Measurements from ENCODE around the gene NKD1.
"Not testable (repeated sequence)": the region's sequence is repeated elsewhere in the genome, so short reads cannot be mapped to it uniquely, and the experiment has no call there.

NKD1 gene

DNA sequence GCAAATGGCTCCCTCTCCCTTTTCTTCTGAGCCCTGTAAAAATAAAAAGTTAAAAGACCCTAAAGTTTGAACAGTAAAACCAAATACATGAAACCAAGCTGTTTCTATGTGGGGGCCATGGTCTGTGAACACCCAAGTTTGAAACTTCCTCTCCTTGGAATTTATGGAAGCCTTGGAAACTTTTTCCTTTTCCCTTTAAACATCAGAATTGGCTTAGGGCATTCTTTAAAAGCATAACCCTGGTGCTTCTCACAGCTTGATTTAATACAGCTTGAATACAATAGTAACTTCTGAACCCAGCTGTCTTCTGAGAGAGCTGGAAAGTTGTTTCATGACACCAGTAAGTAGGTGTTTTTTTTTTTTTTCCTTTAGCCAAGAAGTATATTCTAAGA, 26.5 kb downstream of the NKD1 start:
- DNase-seq (ENCODE audit: low read depth): no peak
- TF ChIP-seq, protein P1, sequence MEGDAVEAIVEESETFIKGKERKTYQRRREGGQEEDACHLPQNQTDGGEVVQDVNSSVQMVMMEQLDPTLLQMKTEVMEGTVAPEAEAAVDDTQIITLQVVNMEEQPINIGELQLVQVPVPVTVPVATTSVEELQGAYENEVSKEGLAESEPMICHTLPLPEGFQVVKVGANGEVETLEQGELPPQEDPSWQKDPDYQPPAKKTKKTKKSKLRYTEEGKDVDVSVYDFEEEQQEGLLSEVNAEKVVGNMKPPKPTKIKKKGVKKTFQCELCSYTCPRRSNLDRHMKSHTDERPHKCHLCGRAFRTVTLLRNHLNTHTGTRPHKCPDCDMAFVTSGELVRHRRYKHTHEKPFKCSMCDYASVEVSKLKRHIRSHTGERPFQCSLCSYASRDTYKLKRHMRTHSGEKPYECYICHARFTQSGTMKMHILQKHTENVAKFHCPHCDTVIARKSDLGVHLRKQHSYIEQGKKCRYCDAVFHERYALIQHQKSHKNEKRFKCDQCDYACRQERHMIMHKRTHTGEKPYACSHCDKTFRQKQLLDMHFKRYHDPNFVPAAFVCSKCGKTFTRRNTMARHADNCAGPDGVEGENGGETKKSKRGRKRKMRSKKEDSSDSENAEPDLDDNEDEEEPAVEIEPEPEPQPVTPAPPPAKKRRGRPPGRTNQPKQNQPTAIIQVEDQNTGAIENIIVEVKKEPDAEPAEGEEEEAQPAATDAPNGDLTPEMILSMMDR (IDR thresholded peaks at IDR 0.05; ENCODE audit: control insufficient read depth, insufficient read depth, low read depth, low read length, missing control alignments): no peak
- H3K4me3 ChIP-seq (ENCODE audit: control insufficient read depth, low read depth, low read length): no peak overlapping the region

DNA sequence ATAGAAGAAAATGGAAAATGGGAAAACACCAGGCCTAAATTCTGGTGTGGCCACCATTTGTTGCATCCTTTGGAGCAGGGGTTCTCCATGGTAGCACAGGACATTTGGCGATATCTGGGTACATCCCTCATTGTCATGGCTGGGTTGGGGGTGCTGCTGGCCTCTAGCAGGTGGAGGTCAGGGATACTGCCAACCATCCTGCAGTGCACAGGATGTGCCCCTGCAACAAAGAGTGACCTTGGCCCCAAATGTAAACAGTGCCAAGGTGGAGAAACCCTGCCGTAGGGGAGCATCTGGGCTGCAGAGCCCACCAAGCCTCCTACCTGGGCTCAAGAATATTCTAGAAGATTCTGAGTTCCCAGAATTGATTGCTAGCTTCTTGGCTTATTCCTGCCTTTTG, 27.5 kb downstream of the NKD1 start:
- TF ChIP-seq, protein P1 (IDR thresholded peaks at IDR 0.05; ENCODE audit: control insufficient read depth, insufficient read depth, low read depth, low read length, missing control alignments): no peak
- no peak for DNase-seq (ENCODE audit: low read depth)
- H3K4me3 ChIP-seq (ENCODE audit: control insufficient read depth, low read depth, low read length): no peak overlapping the region

DNA sequence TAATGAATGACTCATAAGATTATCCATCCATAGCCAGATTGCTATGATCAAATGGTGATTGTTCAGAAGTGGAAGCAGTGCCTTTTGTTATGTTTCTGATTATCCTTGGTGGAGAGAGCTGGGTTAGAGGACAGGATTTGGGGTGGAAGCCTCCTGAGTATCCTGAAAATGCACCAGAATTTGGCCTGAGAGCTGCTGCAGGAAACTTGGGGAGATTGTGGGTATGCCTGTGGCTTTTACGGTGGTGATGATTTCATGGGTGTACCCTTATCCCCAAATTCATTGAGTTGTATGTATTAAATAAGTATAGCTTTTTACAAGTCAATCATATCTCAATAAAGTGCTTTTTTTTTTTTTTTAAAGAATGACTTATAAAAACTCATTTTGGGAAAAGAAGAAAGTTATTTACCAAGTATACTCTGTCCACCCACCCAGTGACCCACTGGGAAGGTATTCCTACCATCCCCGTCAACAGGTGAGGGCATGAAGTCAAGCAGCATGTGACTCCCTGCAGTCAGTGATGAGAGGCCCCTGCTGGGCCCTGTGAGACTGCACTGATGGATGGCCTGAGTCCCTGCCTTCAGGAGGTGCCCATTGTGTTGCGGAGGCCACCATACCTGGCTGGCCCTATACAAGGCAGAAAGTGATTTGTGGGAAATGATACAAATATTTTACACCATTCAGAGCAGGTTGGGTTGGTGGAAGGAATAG, 28.4 kb downstream of the NKD1 start:
- DNase-seq (ENCODE audit: low read depth): no peak
- TF ChIP-seq, protein P1 (IDR thresholded peaks at IDR 0.05; ENCODE audit: control insufficient read depth, insufficient read depth, low read depth, low read length, missing control alignments): no peak
- H3K4me3 ChIP-seq (ENCODE audit: control insufficient read depth, low read depth, low read length): no peak overlapping the region

DNA sequence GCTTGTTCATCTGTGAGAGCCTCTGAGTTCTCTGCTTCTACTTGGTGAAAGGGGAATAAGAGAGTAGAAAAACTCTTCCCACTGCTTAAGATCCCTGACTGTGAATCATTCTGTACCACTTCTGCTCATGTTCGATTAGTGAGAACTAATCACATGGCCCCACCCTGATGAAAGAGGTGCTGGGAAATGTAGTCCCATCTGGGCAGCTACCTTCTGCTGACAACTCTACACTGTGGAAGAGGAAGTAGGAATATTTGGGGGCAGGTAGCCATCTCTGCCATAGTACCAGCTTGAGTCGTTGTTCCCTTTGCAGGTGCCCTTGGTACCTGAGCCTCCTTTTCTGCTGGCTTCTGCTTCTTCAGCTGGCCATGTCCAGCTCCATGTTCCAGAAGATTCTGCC, 29.9 kb downstream of the NKD1 start:
- H3K4me3 ChIP-seq (ENCODE audit: control insufficient read depth, low read depth, low read length): no peak overlapping the region
- no peak for DNase-seq (ENCODE audit: low read depth)
- TF ChIP-seq, protein P1 (IDR thresholded peaks at IDR 0.05; ENCODE audit: control insufficient read depth, insufficient read depth, low read depth, low read length, missing control alignments): no peak

DNA sequence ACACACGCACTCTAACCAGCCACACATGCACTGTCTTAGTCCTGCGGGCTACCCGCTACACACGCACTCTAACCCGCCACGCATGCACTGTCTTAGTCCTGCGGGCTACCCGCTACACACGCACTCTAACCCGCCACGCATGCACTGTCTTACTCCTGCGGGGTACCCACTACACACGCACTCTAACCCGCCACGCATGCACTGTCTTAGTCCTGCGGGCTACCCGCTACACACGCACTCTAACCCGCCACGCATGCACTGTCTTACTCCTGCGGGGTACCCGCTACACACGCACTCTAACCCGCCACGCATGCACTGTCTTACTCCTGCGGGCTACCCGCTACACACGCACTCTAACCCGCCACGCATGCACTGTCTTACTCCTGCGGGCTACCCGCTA, 31.2 kb downstream of the NKD1 start:
- not testable (repeated sequence) for H3K4me3 ChIP-seq (ENCODE audit: control insufficient read depth, low read depth, low read length); DNase-seq (ENCODE audit: low read depth)

DNA sequence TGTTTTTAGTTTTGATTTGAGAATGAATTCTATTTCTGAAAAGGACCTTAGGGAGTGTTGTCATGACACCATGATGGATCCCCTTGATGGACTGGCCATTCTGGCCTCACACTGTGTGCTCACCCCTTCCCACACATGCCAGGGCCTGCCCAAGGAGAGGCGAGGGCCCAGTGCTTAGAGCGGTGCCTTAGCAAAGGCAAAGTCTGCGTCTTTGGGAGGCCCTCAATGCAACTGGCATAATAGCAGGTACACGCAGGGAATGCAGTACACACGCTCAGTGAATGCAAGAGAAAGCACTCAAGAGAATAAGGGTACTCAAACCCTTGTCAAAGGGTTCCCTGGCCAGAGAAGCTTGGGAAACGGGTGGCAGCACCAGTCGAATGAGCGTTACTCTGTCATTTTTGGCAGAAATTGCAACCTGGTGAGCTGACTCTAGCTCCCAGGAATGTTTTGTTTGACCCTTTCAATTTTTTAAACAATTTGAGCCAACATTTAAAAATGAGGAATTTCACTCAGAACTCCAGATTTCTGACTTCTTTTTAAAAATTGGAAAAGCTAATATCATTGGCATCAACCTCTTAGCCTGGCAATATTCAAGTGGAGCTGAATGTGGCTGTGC, 32.1 kb downstream of the NKD1 start:
- no peak for DNase-seq (ENCODE audit: low read depth)
- TF ChIP-seq, protein P1 (IDR thresholded peaks at IDR 0.05; ENCODE audit: control insufficient read depth, insufficient read depth, low read depth, low read length, missing control alignments): no peak
- H3K4me3 ChIP-seq (ENCODE audit: control insufficient read depth, low read depth, low read length): no peak overlapping the region

DNA sequence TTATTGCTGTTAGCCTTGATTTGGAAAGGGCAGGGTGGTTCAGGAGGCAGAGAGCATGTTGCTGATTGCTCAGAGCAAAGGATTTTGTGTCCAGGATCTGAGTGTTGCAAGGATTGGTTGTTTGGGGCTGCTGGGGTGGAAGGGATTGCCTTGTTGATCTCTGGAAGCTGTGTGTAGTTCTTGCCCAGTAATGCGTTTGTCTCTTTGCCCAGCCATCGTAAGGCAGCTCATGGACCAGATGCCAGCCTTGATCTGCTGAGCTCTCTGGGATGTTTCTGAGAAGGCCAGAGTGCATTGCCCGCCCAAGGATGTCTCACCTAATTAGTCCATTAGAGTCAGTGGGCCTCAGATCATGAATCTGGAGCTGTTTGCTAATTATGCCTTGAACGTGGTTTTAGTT, 33.6 kb downstream of the NKD1 start:
- DNase-seq (ENCODE audit: low read depth): no peak
- H3K4me3 ChIP-seq (ENCODE audit: control insufficient read depth, low read depth, low read length): no peak overlapping the region
- TF ChIP-seq, protein P1 (IDR thresholded peaks at IDR 0.05; ENCODE audit: control insufficient read depth, insufficient read depth, low read depth, low read length, missing control alignments): no peak

Data from AG09309 (cell line).